ENCODE data around the gene NISCH. TPM values are rescaled to one million over a fixed set of nuclear protein-coding genes. Genes with fewer than 3 reads are reported as not detected.

The NISCH gene
- total RNA-seq, 1 experiment from 2014 or later: 72.8 TPM

GRCh38 chr3:52513281-52513680, 57.9 kb downstream of the NISCH start:
- no peak overlapping the region for H3K27ac ChIP-seq (ENCODE audit: low read depth, low read length)
- H3K4me1 ChIP-seq (ENCODE audit: control insufficient read depth in 1 of 2, insufficient read depth in 2 of 2, low read length in 2 of 2): peaks cover 0 to 6% of the 10 kb centered on the region in 2 experiments; a peak in 1 of 4 replicates
- RAD21 ChIA-PET (ENCODE audit: low non-redundant PET in 1 of 2, low total read pairs in 2 of 2, uncharacterized antibody in 2 of 2, unreplicated experiment in 2 of 2): no interaction called here

More at GRCh38 chr3:52513281-52513680, 57.9 kb downstream of the NISCH start:
- Histone ChIP-seq H3K9me2 (ENCODE audit: insufficient read depth) (no peaks in the 10 kb centered on the region), H3K4me2 (ENCODE audit: low read length) (no peak overlapping the region), H2AFZ (ENCODE audit: low read depth, low read length, poor library complexity, severe bottlenecking) (no peak overlapping the region), H3K9me3 (ENCODE audit: control insufficient read depth in 1 of 2, insufficient read depth in 1 of 2, low read depth in 1 of 2, low read length in 2 of 2) (no peaks in the 10 kb centered on the region), H4K20me1 (ENCODE audit: insufficient read depth) (no peaks in the 10 kb centered on the region), H3K4me3 (replicated peaks in 1 of 2; ENCODE audit: low read depth in 1 of 2, low read length in 2 of 2) (no peak overlapping the region), H3K79me2 (ENCODE audit: insufficient read depth, low read length) (no peaks in the 10 kb centered on the region), H3K9ac (ENCODE audit: low read length) (no peak overlapping the region), H3K36me3 (ENCODE audit: control insufficient read depth in 1 of 2, insufficient read depth in 2 of 2, low read length in 2 of 2) (no peaks in the 10 kb centered on the region), H3K27me3 (ENCODE audit: insufficient read depth, low read length) (no peaks in the 10 kb centered on the region)
- ATAC-seq (no peak), DNase-seq (ENCODE audit: low read depth, low spot score) (no peak)
- ChIA-PET CTCF (no interaction called here), POLR2A (no interaction called here)
- TF ChIP-seq POLR2A (IDR thresholded peaks at IDR 0.05; ENCODE audit: borderline replicate concordance, extremely low read depth, insufficient read depth, insufficient read length): no peak
- no peak for TF ChIP-seq MAX (IDR thresholded peaks at IDR 0.05)
- no peak for TF ChIP-seq RAD21 (IDR thresholded peaks at IDR 0.05; ENCODE audit: low read depth)
- TF ChIP-seq JUND (IDR thresholded peaks at IDR 0.05): no peak
- TF ChIP-seq SIN3A (IDR thresholded peaks at IDR 0.05; ENCODE audit: low read depth): no peak
- TF ChIP-seq ZFX (IDR thresholded peaks at IDR 0.05): no peak
- no peak for TF ChIP-seq YY1 (IDR thresholded peaks at IDR 0.05; ENCODE audit: extremely low read depth, insufficient replicate concordance, low read depth, low read length)
- no peak for TF ChIP-seq EZH2phosphoT487 (IDR thresholded peaks at IDR 0.05; ENCODE audit: borderline replicate concordance)
- no peak for TF ChIP-seq TCF7L2 (IDR thresholded peaks at IDR 0.05; ENCODE audit: borderline replicate concordance, extremely low read depth, insufficient read depth, insufficient read length)
- no peak for TF ChIP-seq POLR2AphosphoS5 (IDR thresholded peaks at IDR 0.05; ENCODE audit: low read depth, low read length)
- TF ChIP-seq, protein P1, sequence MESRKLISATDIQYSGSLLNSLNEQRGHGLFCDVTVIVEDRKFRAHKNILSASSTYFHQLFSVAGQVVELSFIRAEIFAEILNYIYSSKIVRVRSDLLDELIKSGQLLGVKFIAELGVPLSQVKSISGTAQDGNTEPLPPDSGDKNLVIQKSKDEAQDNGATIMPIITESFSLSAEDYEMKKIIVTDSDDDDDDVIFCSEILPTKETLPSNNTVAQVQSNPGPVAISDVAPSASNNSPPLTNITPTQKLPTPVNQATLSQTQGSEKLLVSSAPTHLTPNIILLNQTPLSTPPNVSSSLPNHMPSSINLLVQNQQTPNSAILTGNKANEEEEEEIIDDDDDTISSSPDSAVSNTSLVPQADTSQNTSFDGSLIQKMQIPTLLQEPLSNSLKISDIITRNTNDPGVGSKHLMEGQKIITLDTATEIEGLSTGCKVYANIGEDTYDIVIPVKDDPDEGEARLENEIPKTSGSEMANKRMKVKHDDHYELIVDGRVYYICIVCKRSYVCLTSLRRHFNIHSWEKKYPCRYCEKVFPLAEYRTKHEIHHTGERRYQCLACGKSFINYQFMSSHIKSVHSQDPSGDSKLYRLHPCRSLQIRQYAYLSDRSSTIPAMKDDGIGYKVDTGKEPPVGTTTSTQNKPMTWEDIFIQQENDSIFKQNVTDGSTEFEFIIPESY (IDR thresholded peaks at IDR 0.05; ENCODE audit: extremely low read depth, insufficient replicate concordance, low read length): no peak
- TF ChIP-seq SP1 (IDR thresholded peaks at IDR 0.05; ENCODE audit: low read depth): no peak
- TF ChIP-seq REST (IDR thresholded peaks at IDR 0.05; ENCODE audit: low read depth): no peak
- TF ChIP-seq, protein P2, sequence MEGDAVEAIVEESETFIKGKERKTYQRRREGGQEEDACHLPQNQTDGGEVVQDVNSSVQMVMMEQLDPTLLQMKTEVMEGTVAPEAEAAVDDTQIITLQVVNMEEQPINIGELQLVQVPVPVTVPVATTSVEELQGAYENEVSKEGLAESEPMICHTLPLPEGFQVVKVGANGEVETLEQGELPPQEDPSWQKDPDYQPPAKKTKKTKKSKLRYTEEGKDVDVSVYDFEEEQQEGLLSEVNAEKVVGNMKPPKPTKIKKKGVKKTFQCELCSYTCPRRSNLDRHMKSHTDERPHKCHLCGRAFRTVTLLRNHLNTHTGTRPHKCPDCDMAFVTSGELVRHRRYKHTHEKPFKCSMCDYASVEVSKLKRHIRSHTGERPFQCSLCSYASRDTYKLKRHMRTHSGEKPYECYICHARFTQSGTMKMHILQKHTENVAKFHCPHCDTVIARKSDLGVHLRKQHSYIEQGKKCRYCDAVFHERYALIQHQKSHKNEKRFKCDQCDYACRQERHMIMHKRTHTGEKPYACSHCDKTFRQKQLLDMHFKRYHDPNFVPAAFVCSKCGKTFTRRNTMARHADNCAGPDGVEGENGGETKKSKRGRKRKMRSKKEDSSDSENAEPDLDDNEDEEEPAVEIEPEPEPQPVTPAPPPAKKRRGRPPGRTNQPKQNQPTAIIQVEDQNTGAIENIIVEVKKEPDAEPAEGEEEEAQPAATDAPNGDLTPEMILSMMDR (IDR thresholded peaks at IDR 0.05 in 2 of 3, conservative IDR thresholded peaks at IDR 0.05 in 1 of 3; ENCODE audit: borderline replicate concordance in 1 of 3, insufficient read depth in 1 of 3, low read depth in 2 of 3, low read length in 2 of 3): no peak
- no peak for TF ChIP-seq EGR1 (IDR thresholded peaks at IDR 0.05; ENCODE audit: low read depth)
- no peak for TF ChIP-seq CBX3 (IDR thresholded peaks at IDR 0.05; ENCODE audit: low read depth)
- TF ChIP-seq ZNF274 (IDR thresholded peaks at IDR 0.05; ENCODE audit: low read depth, low read length): no peak
- TF ChIP-seq FOSL1 (IDR thresholded peaks at IDR 0.05; ENCODE audit: low read depth): no peak
- TF ChIP-seq, protein P3, sequence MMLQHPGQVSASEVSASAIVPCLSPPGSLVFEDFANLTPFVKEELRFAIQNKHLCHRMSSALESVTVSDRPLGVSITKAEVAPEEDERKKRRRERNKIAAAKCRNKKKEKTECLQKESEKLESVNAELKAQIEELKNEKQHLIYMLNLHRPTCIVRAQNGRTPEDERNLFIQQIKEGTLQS (IDR thresholded peaks at IDR 0.05): no peak
- intact Hi-C loops (cut with micrococcal nuclease): no loop called here
- BruUV-seq (replicated peaks): no TSS peak

Measured in HCT116 (cell line).